ACC112 (cell line): Measurements from ENCODE around the gene GKN2.

Source experiments
- H2AFZ ChIP-seq: fragments of 200-600 bp; sonication (generic); one replicate; pipeline ENCODE4 v1.6.0; 2017; ENCODE audit warnings: antibody characterized with exemption, low read length; ENCODE audit not compliant: unreplicated experiment
- H3K27ac ChIP-seq: fragments of 200-600 bp; sonication (generic); 2 replicates; pipeline ENCODE4 v1.5.1; 2014; ENCODE audit warnings: low read depth, mild to moderate bottlenecking, antibody characterized with exemption, low read length, moderate library complexity
- H3K27me3 ChIP-seq: fragments of 200-600 bp; sonication (generic); 2 replicates; pipeline ENCODE4 v1.6.1; 2014; ENCODE audit warnings: mild to moderate bottlenecking, antibody characterized with exemption, low read length, moderate library complexity, mixed read lengths; ENCODE audit not compliant: insufficient read depth
- H3K36me3 ChIP-seq: fragments of 200-600 bp; sonication (generic); 2 replicates; pipeline ENCODE4 v1.6.1; 2016; ENCODE audit warnings: mild to moderate bottlenecking, antibody characterized with exemption, low read length, moderate library complexity, mixed read lengths; ENCODE audit not compliant: insufficient read depth
- H3K4me1 ChIP-seq: fragments of 200-600 bp; sonication (generic); one replicate; pipeline ENCODE4 v1.6.1; 2016; ENCODE audit warnings: low read length, mixed read lengths; ENCODE audit not compliant: insufficient read depth, unreplicated experiment, control insufficient read depth
- H3K4me3 ChIP-seq: fragments of 200-600 bp; sonication (generic); 2 replicates; pipeline ENCODE4 v1.5.1; 2014; ENCODE audit warnings: mild to moderate bottlenecking, low read depth, low read length
- H3K79me2 ChIP-seq: fragments of 200-600 bp; sonication (generic); one replicate; pipeline ENCODE4 v1.6.0; 2016; ENCODE audit warnings: low read length; ENCODE audit not compliant: control insufficient read depth, unreplicated experiment, insufficient read depth

The GKN2 gene

DNA sequence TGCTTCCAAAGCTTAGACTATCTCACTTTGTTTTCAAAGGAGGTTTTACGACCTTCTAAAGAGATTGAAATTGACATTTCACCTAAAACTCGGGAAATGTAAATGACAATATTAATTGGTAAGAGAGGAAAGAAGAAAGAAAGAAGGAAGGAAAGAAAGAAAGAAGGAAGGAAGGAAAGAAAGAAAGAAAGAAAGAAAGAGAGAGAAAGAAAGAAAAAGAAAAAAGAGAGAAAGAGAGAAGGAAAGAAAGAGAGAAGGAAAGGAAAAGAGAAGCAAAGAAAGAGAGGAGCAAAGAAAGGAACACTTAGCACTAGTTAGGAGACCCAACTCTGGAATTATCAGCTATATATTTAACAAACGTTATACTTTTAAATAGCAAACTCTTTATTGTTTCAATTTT is 25.4 kb upstream of the GKN2 start:
- no peaks in the 10 kb centered on the region for H3K79me2 ChIP-seq
- H3K36me3 ChIP-seq = no peaks in the 10 kb centered on the region
- no peak overlapping the region for H3K27ac ChIP-seq
- no peak overlapping the region for H3K4me3 ChIP-seq
- no peak overlapping the region for H2AFZ ChIP-seq
- peaks cover 10% of the 10 kb centered on the region for H3K4me1 ChIP-seq
- H3K27me3 ChIP-seq = no peaks in the 10 kb centered on the region

GRCh38 chr2:68977453-68977852 is 24.8 kb upstream of the GKN2 start:
- Histone ChIP-seq H3K4me1 (peaks cover 17% of the 10 kb centered on the region), H2AFZ (no peak overlapping the region), H3K4me3 (no peak overlapping the region), H3K27ac (no peak overlapping the region), H3K79me2 (no peaks in the 10 kb centered on the region), H3K27me3 (no peaks in the 10 kb centered on the region), H3K36me3 (no peaks in the 10 kb centered on the region)

DNA sequence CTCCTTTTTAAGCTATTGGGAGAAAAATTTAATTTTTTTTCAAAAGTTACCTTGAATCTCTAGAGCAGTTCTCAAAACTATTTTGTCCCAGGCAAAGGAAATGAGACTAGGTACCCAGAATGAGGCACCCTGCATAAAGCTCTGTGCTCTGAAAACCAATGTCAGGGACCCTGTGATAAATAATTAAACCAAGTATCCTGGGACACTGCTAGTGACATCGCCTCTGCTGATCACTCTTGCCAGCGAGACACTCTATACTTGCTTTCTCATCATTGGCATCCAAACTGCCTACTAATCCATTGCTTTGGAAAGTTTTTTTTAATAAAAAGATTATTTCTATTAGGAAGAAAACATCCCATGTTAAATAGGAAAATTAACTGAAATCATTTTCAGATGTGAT is 23.2 kb upstream of the GKN2 start:
- Histone ChIP-seq H2AFZ (no peak overlapping the region), H3K36me3 (no peaks in the 10 kb centered on the region), H3K4me1 (peaks cover 31% of the 10 kb centered on the region), H3K27ac (no peak overlapping the region), H3K4me3 (no peak overlapping the region), H3K27me3 (no peaks in the 10 kb centered on the region), H3K79me2 (no peaks in the 10 kb centered on the region)

- no peak overlapping the region for H3K27ac ChIP-seq
- no peaks in the 10 kb centered on the region for H3K36me3 ChIP-seq
- H3K4me1 ChIP-seq = peaks cover 39% of the 10 kb centered on the region
- H3K27me3 ChIP-seq = no peaks in the 10 kb centered on the region
- H3K4me3 ChIP-seq = no peak overlapping the region
- H3K79me2 ChIP-seq = no peaks in the 10 kb centered on the region
- no peak overlapping the region for H2AFZ ChIP-seq
Measured at GRCh38 chr2:68974946-68975665, 22.4 kb upstream of the GKN2 start.

DNA sequence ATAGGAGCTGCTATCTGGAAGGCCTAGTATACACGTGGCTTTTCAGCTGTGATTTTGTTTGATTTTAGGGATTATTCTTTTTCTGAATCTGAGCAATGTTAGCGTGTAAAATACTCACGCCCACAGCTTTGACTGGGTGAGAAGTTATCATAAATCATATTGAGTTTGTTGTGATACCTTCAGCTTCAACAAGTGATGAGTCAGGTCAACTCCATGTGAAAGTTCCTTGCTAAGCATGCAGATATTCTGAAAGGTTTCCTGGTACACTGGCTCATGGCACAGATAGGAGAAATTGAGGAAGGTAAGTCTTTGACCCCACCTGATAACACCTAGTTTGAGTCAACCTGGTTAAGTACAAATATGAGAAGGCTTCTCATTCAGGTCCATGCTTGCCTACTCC is 21.6 kb upstream of the GKN2 start, which contains the start of gene GKN1:
TSS of gene GKN1 (plus strand) at position 386 of the 400 bp plus-strand sequence. CDS start 42 bp downstream, outside the sequence.
- Histone ChIP-seq H3K4me1 (peaks cover 47% of the 10 kb centered on the region), H2AFZ (no peak within 1 kb of the TSS), H3K36me3 (no peaks in the 10 kb centered on the region)

GRCh38 chr2:68971591-68972231 is 19.0 kb upstream of the GKN2 start:
- Histone ChIP-seq H3K79me2 (no peaks in the 10 kb centered on the region), H2AFZ (peak overlapping the region; percentile 4), H3K27ac (peak overlapping the region; percentile 100), H3K4me1 (peaks cover 47% of the 10 kb centered on the region), H3K36me3 (no peaks in the 10 kb centered on the region), H3K4me3 (no peak overlapping the region; the same call in 1 of the 2 replicates), H3K27me3 (no peaks in the 10 kb centered on the region)

More for the DNA sequence above, 21.6 kb upstream of the GKN2 start, which contains the start of gene GKN1:
- Histone ChIP-seq H3K27me3 (no peaks in the 10 kb centered on the region), H3K27ac (peak within 1 kb of the TSS; percentile 100), H3K79me2 (no peaks in the 10 kb centered on the region), H3K4me3 (no peak within 1 kb of the TSS)

DNA sequence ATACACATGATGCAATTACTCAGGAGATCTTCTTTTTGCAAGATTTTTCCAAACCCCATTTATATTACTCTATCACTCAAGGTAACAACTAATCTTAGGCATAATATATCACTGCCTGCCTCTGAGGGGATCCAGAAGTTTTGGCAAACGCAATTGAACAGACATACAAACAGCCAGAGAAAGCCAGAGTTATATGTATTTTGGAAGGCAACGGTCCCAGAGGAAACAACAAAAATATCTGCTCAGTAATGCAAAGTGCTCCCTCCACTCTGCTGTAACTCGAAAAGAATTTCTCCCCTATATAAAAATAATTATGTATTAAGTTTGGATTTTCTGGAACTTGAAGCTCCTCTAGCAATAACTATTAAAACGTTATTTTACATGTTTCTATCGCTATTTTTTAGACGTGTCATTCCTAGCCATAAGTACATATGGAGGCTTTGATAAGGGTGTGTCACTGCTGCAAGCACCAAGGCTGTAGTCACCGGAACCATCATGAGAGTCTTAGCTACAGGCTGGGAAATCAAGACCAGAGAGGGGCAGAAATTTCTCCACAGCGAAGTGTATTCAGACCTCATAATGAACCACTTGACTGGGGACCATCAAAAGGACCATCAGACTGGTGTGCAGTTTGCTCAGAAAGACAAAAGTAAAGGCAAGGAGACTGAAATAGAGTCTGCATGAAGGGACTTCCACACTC is 18.0 kb upstream of the GKN2 start:
- H3K27me3 ChIP-seq = no peaks in the 10 kb centered on the region
- H2AFZ ChIP-seq = peak overlapping the region; percentile 47
- peak overlapping the region; percentile 100 for H3K27ac ChIP-seq
- H3K4me3 ChIP-seq = no peak overlapping the region; the same call in 1 of the 2 replicates
- no peaks in the 10 kb centered on the region for H3K36me3 ChIP-seq
- no peaks in the 10 kb centered on the region for H3K79me2 ChIP-seq
- H3K4me1 ChIP-seq = peaks cover 47% of the 10 kb centered on the region

GRCh38 chr2:68969736-68970490 is 17.2 kb upstream of the GKN2 start:
- peak overlapping the region; percentile 100 for H3K27ac ChIP-seq
- no peaks in the 10 kb centered on the region for H3K79me2 ChIP-seq
- H3K27me3 ChIP-seq = no peaks in the 10 kb centered on the region
- no peak overlapping the region for H2AFZ ChIP-seq
- peaks cover 47% of the 10 kb centered on the region for H3K4me1 ChIP-seq
- H3K4me3 ChIP-seq = no peak overlapping the region
- H3K36me3 ChIP-seq = no peaks in the 10 kb centered on the region

DNA sequence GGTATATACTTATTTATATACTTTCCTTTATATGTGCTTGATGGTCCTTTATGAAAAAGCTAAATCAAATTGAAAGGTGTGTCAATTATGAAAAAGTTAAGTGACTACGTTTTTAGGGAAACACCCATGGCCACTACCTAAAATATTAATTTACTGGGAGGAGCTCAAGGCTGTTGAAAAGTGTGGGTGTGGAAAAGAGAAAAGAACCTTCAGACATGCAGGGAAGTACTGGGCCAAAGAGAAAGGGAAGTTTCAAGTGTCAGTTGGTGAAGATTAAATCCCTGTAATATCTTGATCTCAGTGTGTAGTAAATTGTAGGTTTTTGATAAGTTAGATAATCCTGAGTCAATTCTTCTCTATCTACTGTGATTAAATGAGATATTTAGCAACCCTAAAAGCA is 15.5 kb upstream of the GKN2 start:
- no peak overlapping the region for H2AFZ ChIP-seq
- H3K79me2 ChIP-seq = no peaks in the 10 kb centered on the region
- H3K4me1 ChIP-seq = peaks cover 37% of the 10 kb centered on the region
- H3K4me3 ChIP-seq = no peak overlapping the region
- H3K27ac ChIP-seq = no peak overlapping the region
- H3K36me3 ChIP-seq = no peaks in the 10 kb centered on the region
- H3K27me3 ChIP-seq = no peaks in the 10 kb centered on the region

- Histone ChIP-seq H3K4me1 (no peaks in the 10 kb centered on the region), H3K27ac (no peak overlapping the region), H2AFZ (no peak overlapping the region), H3K4me3 (no peak overlapping the region), H3K79me2 (no peaks in the 10 kb centered on the region), H3K36me3 (no peaks in the 10 kb centered on the region), H3K27me3 (no peaks in the 10 kb centered on the region)
Measured at GRCh38 chr2:68964282-68964681, 11.6 kb upstream of the GKN2 start.
